Stimulated activated CD8-positive, alpha-beta memory T cell treated with anti-CD3 and anti-CD28 coated beads, Interleukin-7, amount 100 ng/mL, for 1 hour (primary cell): ENCODE results near the gene CHRNB1.
"Not testable (repeated sequence)": the region's sequence is repeated elsewhere in the genome, so short reads cannot be mapped to it uniquely, and the experiment has no call there.

Source experiments
- DNase-seq, 2 donors: peaks; one replicate each; pipeline ENCODE4 v3.0.0-alpha.2; 2020; ENCODE audit warnings: low read depth in 2 of 2

CHRNB1 gene

GRCh38 chr17:7466639-7467341 is 21.9 kb downstream of the CHRNB1 start:
- DNase-seq: no peak

DNA sequence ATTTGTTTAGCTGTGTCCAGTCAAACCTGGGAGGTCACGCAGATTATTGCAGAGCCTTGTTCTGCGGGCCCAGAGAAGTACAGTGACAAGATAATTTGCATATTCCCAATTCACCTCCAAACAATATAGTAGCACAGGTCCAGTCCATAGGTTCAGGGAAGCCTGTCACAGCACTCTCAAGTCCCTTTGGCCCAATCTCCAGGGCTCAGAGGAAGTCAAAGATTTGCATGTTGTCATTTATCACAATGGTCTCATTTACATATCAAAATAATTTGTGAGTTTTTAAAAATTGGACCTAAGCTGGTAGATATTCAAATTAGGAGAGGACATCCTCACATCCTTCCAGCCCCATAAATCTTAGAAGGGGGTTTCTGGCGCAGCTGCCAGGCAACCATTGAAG is 22.6 kb downstream of the CHRNB1 start:
- DNase-seq: no peak

DNA sequence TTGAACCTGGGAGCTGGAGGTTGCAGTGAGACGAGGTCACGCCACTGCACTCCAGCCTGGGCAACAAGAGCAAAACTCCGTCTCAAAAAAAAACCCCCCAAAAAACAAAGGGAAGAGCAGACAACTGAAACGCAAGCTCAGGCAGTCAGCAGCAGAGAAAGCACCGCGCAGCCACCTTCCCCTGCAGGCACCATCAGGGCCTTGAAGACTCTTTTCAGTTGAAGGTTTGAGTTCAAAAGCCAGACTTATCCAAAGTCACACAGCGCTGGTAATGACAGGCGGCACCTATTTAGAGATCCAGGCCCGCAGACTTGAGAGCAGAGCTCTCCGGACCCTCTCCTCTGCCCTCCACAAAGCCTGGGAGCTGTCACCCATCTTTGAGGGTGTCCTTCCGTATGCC is 23.4 kb downstream of the CHRNB1 start:
- DNase-seq: no peak

DNA sequence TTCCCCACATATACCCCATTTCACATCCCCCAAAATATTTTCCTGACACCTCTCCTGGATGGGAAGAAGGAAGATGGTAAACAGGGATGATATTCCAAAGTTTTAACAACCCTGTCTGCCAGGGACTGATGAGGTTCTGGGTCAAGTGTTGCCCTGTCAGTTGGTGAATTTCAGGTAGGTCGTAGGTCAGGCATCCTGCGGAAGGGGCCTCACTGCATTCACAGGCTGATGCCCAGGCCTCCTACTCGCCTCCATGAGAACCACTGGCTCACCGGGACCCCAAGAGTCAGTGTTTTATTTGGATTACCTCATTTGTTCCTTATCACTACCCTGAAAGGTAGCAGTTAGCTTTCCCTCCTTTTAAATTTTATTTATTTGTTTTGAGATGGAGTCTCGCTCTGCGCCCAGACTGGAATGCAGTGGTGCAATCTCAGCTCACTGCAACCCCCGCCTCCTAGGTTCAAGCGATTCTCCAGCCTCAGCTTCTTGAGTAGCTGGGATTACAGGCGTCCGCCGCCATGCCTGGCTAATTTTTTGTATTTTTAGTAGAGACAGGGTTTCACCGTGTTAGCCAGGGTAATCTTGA is 24.0 kb downstream of the CHRNB1 start:
- no peak for DNase-seq

- DNase-seq: not testable (repeated sequence)
These were observed 25.0 kb downstream of the CHRNB1 start for GRCh38 chr17:7469843-7470242.

GRCh38 chr17:7470457-7470973 is 25.7 kb downstream of the CHRNB1 start:
- DNase-seq: not testable (repeated sequence)

- DNase-seq: no peak
These were observed 26.9 kb downstream of the CHRNB1 start for GRCh38 chr17:7471729-7472128.

DNA sequence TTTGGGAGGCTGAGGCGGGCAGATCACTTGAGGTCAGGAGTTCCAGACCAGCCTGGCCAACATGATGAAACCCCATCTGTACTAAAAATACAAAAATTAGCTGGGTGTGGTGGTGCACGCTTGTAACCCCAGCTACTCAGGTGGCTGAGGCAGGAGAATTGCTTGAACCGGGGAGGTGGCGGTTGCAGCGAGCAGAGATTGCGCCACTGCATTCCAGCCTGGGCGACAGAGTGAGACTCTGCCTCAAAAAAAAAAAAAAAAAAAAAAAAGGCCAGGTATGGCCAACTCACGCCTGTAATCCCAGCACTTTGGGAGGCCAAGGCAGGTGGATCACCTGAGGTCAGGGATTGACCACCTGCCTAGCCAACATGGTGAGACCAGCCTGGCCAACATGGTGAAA is 29.9 kb downstream of the CHRNB1 start:
- not testable (repeated sequence) for DNase-seq

DNA sequence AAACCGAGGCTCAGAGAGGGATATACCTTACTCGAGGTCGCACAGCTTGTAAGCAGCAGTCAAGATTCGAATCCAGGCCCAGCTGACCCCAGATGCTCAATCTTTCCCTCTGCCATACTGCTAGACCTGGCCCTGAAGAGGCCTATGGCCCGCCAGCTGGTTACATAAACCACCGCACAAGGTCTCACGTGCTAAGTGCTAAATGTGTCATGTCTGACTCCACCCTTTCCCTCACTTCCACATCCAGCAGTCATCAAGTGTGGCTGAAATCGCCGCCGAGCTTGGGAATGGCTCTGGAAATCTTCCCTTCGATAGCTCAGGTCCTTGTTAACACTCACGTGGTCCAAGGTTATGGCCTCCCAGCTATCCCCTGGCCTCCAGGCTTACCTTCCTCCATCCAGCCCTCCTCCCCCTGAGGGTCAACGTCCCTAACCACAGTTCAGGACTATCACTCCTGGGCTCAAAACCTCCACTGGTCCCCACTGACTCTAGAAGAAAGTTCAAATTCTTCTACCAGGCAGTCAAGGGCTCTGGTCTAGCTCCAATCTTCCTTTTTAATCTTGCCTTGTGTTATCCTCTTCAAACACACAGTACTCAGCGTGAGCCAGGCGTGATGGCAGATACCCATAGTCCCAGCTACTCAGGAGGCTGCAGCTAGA is 31.0 kb downstream of the CHRNB1 start:
- DNase-seq: no peak

GRCh38 chr17:7476494-7476893 is 31.6 kb downstream of the CHRNB1 start:
- DNase-seq: no peak

GRCh38 chr17:7476951-7477350 is 32.1 kb downstream of the CHRNB1 start:
- DNase-seq: no peak

GRCh38 chr17:7477392-7478275 is 32.8 kb downstream of the CHRNB1 start:
- no peak for DNase-seq

- no peak for DNase-seq
These were observed 33.7 kb downstream of the CHRNB1 start for GRCh38 chr17:7478276-7479212.

DNA sequence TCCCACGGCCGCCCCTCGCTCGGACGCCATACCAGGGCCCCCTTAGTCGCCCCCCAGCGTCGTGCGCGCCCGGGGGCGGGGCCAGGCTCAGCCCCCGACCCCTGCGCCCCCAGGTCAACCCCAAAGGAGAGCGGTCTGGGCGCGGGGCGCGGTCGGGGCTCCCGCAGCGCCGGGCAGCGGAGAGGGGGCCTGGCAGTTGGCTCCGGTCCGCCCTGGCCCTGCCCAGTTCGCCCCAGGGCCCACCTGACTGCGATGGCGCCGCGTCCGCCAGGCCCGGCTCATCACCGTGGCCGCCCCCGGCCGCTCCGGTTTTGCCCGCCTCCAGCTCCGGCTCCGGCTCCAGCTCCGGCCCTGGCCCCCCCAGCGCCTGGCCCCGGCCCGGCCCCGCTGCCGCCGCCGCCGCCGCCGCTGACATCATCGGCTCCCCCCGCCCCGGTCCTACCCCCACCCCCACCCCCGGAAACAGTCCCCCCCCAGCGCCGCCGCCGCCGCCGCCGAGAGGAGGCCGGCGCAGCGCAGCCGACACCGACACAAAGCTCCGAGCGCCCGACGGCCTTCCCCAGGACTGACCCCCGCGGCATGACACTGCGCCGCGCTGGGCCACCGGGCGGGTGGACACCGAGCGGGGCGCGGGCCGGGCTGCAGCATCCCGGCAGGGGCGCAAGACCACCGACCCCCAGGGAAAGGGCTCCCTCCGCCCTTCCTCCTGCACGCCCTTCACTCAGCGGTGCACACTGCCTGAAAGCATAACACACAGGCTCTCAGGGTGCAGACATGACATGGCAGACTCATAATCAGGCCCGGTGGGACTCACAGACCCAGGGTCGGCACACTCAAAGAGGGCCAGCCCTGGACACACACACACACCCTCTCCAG is 34.6 kb downstream of the CHRNB1 start, which contains the start of gene ZBTB4:
Gene ZBTB4, minus strand, starts transcription at position 419 of the 876 bp plus-strand sequence. CDS start 12,830 bp downstream, outside the sequence.
- peak; percentile 49 for DNase-seq

DNA sequence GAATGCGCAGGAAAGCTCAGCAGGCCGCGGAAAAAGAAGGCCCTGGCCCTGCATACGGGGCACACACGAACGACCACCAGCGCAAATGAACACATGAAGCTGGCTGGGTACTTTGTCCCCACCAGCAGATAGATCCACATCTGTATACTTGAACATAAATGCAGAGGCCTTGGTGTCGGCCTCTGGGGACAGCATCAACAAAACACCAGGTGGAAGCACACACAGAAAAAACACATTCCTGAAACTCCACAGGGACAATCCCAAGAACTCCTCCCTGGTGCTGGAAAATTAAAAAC is 35.2 kb downstream of the CHRNB1 start:
- no peak for DNase-seq

DNA sequence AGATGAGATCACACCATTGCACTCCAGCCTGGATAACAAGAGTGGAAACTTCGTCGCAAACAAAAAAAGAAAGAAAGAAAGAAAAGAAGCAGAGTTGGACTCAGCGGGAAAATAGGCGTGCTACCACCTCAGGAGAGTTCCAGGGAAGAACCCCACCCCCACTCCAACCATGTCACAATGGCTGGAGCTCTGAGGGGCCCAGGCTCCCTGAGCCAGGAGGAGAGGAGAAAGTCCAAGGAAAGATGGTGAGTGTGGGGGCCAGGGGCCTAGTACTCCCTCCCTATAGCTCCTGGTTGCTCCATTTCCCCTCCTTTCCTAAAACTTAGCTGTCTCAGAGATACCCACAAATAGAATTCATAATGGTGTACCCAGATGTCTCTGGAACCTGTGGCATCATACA is 36.4 kb downstream of the CHRNB1 start, which contains the start of gene SLC35G6:
Gene SLC35G6, plus strand, starts transcription at position 172 of the 400 bp plus-strand sequence. Its CDS starts 71 bp downstream, at position 243.
- DNase-seq: not testable (repeated sequence)

- DNase-seq: not testable (repeated sequence)
These were observed 37.2 kb downstream of the CHRNB1 start for GRCh38 chr17:7481842-7482741.

DNA sequence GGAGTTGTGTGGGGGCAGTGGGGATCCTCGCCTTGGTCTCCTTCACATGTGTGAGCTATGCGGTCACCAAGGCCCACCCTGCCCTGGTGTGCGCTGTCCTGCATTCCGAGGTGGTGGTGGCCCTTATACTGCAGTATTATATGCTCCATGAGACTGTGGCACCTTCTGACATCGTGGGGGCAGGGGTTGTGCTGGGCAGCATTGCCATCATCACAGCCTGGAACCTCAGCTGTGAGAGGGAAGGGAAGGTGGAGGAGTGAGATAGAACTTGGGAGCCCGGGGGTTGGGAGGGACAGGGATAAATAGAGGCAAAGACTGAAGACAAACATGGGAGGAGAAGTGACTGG is 37.9 kb downstream of the CHRNB1 start:
- DNase-seq: not testable (repeated sequence)
